DND-41 (cell line): Measurements from ENCODE around the gene OR2J1.
A peak's percentile ranks its signal among the peaks of the same experiment; 100 is the strongest.

Source experiments
- ATAC-seq: fragments of 200-7000 bp; cut with Tn5 transposase; 3 replicates; pipeline ENCODE4 v1.9.1; 2021; ENCODE audit warnings: low read depth; ENCODE audit not compliant: insufficient read depth
- DNase-seq: peaks from one replicate; pipeline ENCODE4 v3.0.0-alpha.2; 2020
- H2AFZ ChIP-seq: 2 replicates; pipeline ENCODE4 v1.6.0; 2012; ENCODE audit warnings: low read depth, low read length
- H3K27ac ChIP-seq: 2 replicates; pipeline ENCODE4 v1.5.1; 2012; ENCODE audit warnings: low read length, inconsistent platforms
- H3K27me3 ChIP-seq: fragments of 200-600 bp; sonication (generic); 2 replicates; pipeline ENCODE4 v1.6.0; 2012; ENCODE audit warnings: low read length, mild to moderate bottlenecking, inconsistent platforms; ENCODE audit not compliant: insufficient read depth, poor library complexity
- H3K36me3 ChIP-seq: 2 replicates; pipeline ENCODE4 v1.5.1; 2012; ENCODE audit warnings: low read length, inconsistent platforms; ENCODE audit not compliant: insufficient read depth
- H3K4me1 ChIP-seq: 2 replicates; pipeline ENCODE4 v1.5.1; 2012; ENCODE audit warnings: mild to moderate bottlenecking, low read length; ENCODE audit not compliant: insufficient read depth
- H3K4me2 ChIP-seq: 2 replicates; pipeline ENCODE4 v1.6.0; 2012; ENCODE audit warnings: mild to moderate bottlenecking, moderate library complexity, low read length, inconsistent platforms; ENCODE audit not compliant: insufficient read depth
- H3K4me3 ChIP-seq, 2 experiments: fragments of 200-600 bp in 1 of 2; shearing (Covaris generic) in 1 of 2; 2 replicates each; pipeline ENCODE4 v1.5.1; 2012 to 2016; ENCODE audit warnings: inconsistent platforms in 2 of 2, low read length in 2 of 2, mild to moderate bottlenecking in 2 of 2, low read depth in 1 of 2, moderate library complexity in 1 of 2
- H3K79me2 ChIP-seq: 2 replicates; pipeline ENCODE4 v1.6.0; 2012; ENCODE audit warnings: low read length, inconsistent platforms; ENCODE audit not compliant: insufficient read depth
- H3K9ac ChIP-seq: 2 replicates; pipeline ENCODE4 v1.6.0; 2012; ENCODE audit warnings: low read depth, mild to moderate bottlenecking, inconsistent platforms, low read length, moderate library complexity
- H3K9me3 ChIP-seq: 2 replicates; pipeline ENCODE4 v1.5.1; 2012; ENCODE audit warnings: low read length, moderate library complexity, mild to moderate bottlenecking, inconsistent platforms; ENCODE audit not compliant: insufficient read depth, severe bottlenecking
- H4K20me1 ChIP-seq: 2 replicates; pipeline ENCODE4 v1.6.0; 2012; ENCODE audit warnings: low read length; ENCODE audit not compliant: insufficient read depth
- CTCF ChIP-seq: IDR thresholded peaks from 2 replicates; pipeline ENCODE4 v1.5.1; 2012; ENCODE audit warnings: borderline replicate concordance, low read length, moderate library complexity, mild to moderate bottlenecking; ENCODE audit not compliant: poor library complexity, severe bottlenecking; ENCODE audit errors: extremely low read depth
- EZH2 ChIP-seq: IDR thresholded peaks from 3 replicates; pipeline ENCODE4 v1.6.1; 2012; ENCODE audit warnings: borderline replicate concordance, low read depth, mild to moderate bottlenecking, moderate library complexity, low read length, inconsistent platforms; ENCODE audit not compliant: severe bottlenecking

The OR2J1 gene

GRCh38 chr6:29099190-29099589, at the start of gene OR2J1:
Gene OR2J1, plus strand, starts transcription at chr6:29099490. Its CDS starts 1,453 bp downstream, at chr6:29100943.
- H3K4me2 ChIP-seq = no peak within 1 kb of the TSS
- H3K9me3 ChIP-seq = no peaks in the 10 kb centered on the region
- H3K27ac ChIP-seq = no peak within 1 kb of the TSS
- no peak within 1 kb of the TSS for H3K4me3 ChIP-seq
- H3K27me3 ChIP-seq = peaks cover 4% of the 10 kb centered on the region
- H3K79me2 ChIP-seq = no peaks in the 10 kb centered on the region
- no peak within 1 kb of the TSS for H2AFZ ChIP-seq
- no peaks in the 10 kb centered on the region for H3K4me1 ChIP-seq
- no peaks in the 10 kb centered on the region for H4K20me1 ChIP-seq
- DNase-seq (no peak), ATAC-seq (no peak)
- H3K9ac ChIP-seq = no peak within 1 kb of the TSS
- H3K36me3 ChIP-seq = no peaks in the 10 kb centered on the region
- TF ChIP-seq EZH2 (no peak), CTCF (no peak)

GRCh38 chr6:29051680-29052079, 47.6 kb upstream of the OR2J1 start:
- TF ChIP-seq CTCF = no peak
- TF ChIP-seq EZH2 = no peak
- Histone ChIP-seq H3K27ac (no peak overlapping the region), H2AFZ (no peak overlapping the region), H3K79me2 (no peaks in the 10 kb centered on the region), H3K4me2 (no peak overlapping the region), H3K4me1 (no peaks in the 10 kb centered on the region), H3K27me3 (no peaks in the 10 kb centered on the region), H4K20me1 (no peaks in the 10 kb centered on the region), H3K9ac (no peak overlapping the region), H3K9me3 (no peaks in the 10 kb centered on the region), H3K36me3 (no peaks in the 10 kb centered on the region), H3K4me3 (no peak overlapping the region)
- DNase-seq = no peak
- ATAC-seq = no peak

GRCh38 chr6:29071831-29072723, 27.2 kb upstream of the OR2J1 start:
- Histone ChIP-seq H3K4me1 (no peaks in the 10 kb centered on the region), H2AFZ (no peak overlapping the region), H3K4me3 (no peak overlapping the region), H3K4me2 (no peak overlapping the region), H3K27me3 (peaks cover 11% of the 10 kb centered on the region), H3K9ac (no peak overlapping the region), H3K27ac (no peak overlapping the region), H3K79me2 (no peaks in the 10 kb centered on the region), H3K36me3 (no peaks in the 10 kb centered on the region), H3K9me3 (no peaks in the 10 kb centered on the region), H4K20me1 (no peaks in the 10 kb centered on the region)
- TF ChIP-seq CTCF (peak; percentile 49), EZH2 (no peak)
- ATAC-seq = no peak
- DNase-seq = no peak
